Lower leg skin (tissue), 3 donors: ENCODE results near the gene RENBP.

Experiments used
- POLR2A ChIP-seq, 2 donors: fragments of 450-650 bp; IDR thresholded peaks; one replicate each; pipeline ENCODE4 v1.6.1; 2016 to 2017; ENCODE audit warnings: antibody characterized with exemption in 2 of 2, mild to moderate bottlenecking in 1 of 2, moderate library complexity in 1 of 2
- TF ChIP-seq, protein P1 (sequence below), 3 donors: fragments of 450-650 bp; IDR thresholded peaks; one replicate each; pipeline ENCODE4 v1.5.1; 2016; ENCODE audit warnings: antibody characterized with exemption in 3 of 3, mild to moderate bottlenecking in 3 of 3, moderate library complexity in 2 of 3

DNA sequence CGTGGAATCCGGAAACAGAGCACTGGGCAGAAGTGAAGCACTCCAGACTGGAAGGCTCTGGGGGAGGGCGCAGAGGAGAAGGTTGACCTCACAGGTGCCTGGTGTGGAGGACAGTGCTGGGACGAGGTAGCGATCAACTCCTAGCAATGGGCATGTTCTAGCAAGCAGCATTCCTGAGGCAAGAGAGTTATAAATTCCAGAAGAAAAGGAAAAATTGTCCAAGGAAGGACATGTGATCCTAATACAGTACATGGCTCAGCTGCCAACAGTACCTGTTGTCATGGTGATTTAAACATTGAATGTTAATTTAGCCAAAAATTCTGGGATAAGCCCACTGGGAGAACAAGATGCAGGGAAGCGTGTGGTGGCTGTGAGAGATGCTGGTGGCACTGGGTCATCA is 26.6 kb downstream of the RENBP start:
- TF ChIP-seq, protein P1, sequence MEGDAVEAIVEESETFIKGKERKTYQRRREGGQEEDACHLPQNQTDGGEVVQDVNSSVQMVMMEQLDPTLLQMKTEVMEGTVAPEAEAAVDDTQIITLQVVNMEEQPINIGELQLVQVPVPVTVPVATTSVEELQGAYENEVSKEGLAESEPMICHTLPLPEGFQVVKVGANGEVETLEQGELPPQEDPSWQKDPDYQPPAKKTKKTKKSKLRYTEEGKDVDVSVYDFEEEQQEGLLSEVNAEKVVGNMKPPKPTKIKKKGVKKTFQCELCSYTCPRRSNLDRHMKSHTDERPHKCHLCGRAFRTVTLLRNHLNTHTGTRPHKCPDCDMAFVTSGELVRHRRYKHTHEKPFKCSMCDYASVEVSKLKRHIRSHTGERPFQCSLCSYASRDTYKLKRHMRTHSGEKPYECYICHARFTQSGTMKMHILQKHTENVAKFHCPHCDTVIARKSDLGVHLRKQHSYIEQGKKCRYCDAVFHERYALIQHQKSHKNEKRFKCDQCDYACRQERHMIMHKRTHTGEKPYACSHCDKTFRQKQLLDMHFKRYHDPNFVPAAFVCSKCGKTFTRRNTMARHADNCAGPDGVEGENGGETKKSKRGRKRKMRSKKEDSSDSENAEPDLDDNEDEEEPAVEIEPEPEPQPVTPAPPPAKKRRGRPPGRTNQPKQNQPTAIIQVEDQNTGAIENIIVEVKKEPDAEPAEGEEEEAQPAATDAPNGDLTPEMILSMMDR (IDR thresholded peaks at IDR 0.05) = no peak
- no peak for TF ChIP-seq POLR2A (IDR thresholded peaks at IDR 0.05)
